GM18520 (cell line): ENCODE data around the gene CD300H.
"Not testable (repeated sequence)": the region's sequence is repeated elsewhere in the genome, so short reads cannot be mapped to it uniquely, and the experiment has no call there.

Experiments
- ATAC-seq: cut with Tn5 transposase; IDR thresholded peaks from one replicate; pipeline ENCODE4 v1.9.1; 2021; ENCODE audit not compliant: unreplicated experiment

CD300H gene

DNA sequence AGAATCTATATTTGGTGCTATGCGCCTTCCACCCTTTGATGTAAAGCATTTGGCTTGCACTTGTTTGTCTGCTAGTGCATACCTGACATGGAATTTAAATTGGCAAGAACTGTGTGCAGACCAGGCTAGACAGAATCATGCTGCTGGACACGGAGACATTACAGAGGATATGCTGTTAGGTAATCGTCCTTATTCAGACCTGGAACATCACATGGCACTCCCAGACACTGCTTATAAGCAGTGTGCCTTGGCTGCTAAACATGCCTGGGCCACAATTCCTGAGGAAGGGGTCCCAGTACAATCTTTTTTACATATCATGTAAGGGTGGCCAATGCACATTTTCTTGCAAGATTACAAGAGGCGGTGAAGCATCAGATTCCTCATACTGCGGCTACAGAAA is 18.4 kb upstream of the CD300H start:
- ATAC-seq: no peak

- ATAC-seq: no peak
These were observed 17.2 kb upstream of the CD300H start for GRCh38 chr17:74584292-74585060.

- ATAC-seq: no peak
These were observed 15.3 kb upstream of the CD300H start for GRCh38 chr17:74582633-74583032.

DNA sequence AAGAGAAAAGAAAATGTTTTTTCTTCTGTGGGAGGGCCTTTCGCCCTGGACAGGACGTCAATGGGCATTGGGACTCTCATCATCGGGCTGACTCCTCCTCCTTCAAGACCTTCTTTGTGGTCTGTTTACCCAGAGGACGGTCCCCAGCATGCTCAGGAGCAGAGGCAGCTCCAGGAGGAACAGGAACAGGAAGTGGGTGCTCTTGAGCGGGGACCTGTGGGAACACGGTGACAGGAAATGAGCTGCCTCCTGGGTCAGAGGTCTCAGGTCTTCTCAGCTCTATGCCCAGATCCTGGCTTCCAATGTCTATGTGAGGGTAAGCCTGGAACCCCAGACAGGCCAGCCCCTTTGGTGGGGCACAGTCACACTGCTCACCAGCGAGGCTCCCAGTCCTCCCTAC is 12.6 kb upstream of the CD300H start:
- no peak for ATAC-seq

- no peak for ATAC-seq
These were observed 11.7 kb upstream of the CD300H start for GRCh38 chr17:74578979-74579378.

GRCh38 chr17:74574489-74575142 is 7.3 kb upstream of the CD300H start:
- no peak for ATAC-seq

- ATAC-seq: not testable (repeated sequence)
These were observed 6.3 kb upstream of the CD300H start for GRCh38 chr17:74573635-74574034.

- ATAC-seq: no peak
These were observed 5.9 kb upstream of the CD300H start for GRCh38 chr17:74573169-74573568.

DNA sequence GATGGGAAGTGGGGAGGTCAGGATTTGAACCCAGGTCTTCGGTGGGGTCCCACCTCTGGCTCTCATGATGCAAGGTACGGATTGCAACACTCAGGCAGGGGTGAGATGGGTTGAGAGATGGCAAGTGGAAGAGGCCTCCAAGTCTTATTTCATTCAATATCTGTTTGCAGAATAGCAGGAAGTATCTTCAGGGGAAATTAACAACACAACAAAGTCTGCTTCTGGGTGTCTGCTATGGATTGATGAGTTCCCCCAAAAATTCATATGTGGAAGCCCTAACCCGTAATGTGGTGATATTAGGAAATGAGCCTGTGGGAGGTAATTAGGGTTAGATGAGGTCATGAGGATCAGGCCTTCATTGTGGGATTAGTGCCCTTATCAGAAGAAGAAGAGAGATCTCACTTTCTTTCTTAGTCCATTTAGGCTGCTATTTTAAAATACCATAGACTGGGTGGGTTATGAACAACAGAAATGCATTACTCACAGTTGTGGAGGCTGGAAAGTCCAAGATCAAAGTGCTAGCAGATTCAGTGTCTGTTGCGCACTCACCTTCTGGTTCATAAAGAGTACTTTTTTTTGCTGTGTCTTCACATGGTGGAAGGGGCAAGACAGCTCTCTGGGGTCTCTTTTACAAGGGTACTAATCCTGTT is 4.4 kb upstream of the CD300H start:
- ATAC-seq: no peak

- ATAC-seq: no peak
These were observed 2.0 kb upstream of the CD300H start for GRCh38 chr17:74569020-74570003.

- no peak for ATAC-seq
These were observed 981 bp upstream of the CD300H start for GRCh38 chr17:74568106-74568873.

- no peak for ATAC-seq
These were observed 1.1 kb downstream of the CD300H start for GRCh38 chr17:74566132-74566753.

GRCh38 chr17:74565126-74565525 is 2.2 kb downstream of the CD300H start:
- ATAC-seq: no peak

DNA sequence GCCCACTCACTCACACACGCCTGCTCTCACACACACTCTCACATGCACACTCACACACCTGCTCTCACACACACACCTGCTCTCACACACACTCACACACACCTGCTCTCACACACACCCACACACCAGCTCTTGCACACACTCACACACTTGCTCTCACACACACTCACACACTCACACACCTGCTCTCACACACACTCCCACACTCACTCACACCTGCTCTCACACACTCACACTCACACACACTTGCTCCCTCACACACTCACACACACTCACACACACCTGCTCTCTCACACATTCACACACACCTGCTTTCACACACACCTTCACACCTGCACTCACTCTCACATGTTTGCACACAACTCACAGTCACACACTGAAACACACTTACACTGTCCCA is 4.0 kb downstream of the CD300H start:
- no peak for ATAC-seq

DNA sequence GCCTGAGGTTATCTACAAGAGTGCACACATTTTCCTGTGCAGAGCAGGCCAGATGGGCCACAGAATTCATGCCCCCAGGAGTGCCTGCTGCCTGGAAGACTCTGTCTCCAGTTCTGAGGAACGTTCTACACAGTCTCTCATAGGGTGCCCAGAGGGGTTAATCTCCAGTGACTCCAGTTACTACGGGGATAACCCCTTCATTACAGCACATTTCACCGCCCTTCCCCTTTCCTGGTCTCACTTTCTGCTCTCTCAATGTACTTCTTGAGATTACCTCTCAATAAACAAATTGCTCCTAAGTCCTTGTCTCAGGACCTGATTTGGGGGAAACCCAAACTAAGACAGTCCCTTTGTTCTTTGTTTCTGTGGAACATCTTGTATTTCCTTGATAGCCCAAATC is 5.7 kb downstream of the CD300H start:
- ATAC-seq: no peak

- no peak for ATAC-seq
These were observed 8.3 kb downstream of the CD300H start for GRCh38 chr17:74558882-74559519.

DNA sequence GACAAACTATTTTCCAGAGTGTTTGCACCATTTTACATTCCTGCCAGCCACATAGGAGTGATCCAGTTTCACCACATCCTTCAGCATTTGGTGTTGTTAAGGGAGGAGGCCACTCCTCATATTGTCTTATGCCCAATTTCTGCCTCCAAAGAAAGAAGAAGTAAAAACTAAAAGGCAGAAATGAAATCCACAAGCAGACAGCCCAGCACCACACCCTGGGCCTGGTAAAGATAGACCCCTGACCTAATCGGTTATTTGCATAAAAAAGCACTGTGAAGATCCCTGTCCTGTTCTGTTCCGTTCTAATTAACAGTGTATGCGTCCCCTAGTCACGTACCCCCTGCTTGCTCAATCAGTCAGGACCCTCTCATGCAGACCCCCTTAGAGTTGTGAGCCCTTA is 8.9 kb downstream of the CD300H start:
- ATAC-seq: not testable (repeated sequence)

- no peak for ATAC-seq
These were observed 11.8 kb downstream of the CD300H start for GRCh38 chr17:74555427-74555940.

GRCh38 chr17:74554909-74555308 is 12.4 kb downstream of the CD300H start:
- no peak for ATAC-seq
